GM04503 (cell line): ENCODE measurements around the gene ANKLE2.

Source experiments
- DNase-seq: peaks from one replicate; pipeline ENCODE4 v3.0.0-alpha.2; 2012; ENCODE audit warnings: low read depth

Gene ANKLE2

GRCh38 chr12:132687211-132688164 is 74.1 kb downstream of the ANKLE2 start, which contains the start of the genes POLE and PXMP2:
Gene POLE (minus strand): TSS chr12:132687342. CDS start chr12:132687315, 27 bp downstream.
Gene PXMP2 (plus strand): TSS chr12:132687587. CDS start chr12:132687671, 84 bp downstream.
- DNase-seq = peak; percentile 65

GRCh38 chr12:132686825-132687210 is 74.8 kb downstream of the ANKLE2 start:
- no peak for DNase-seq

GRCh38 chr12:132685400-132685799 is 76.2 kb downstream of the ANKLE2 start:
- no peak for DNase-seq

- DNase-seq = no peak
Observed at GRCh38 chr12:132677492-132677891, 84.1 kb downstream of the ANKLE2 start.

GRCh38 chr12:132675757-132676432 is 85.7 kb downstream of the ANKLE2 start:
- no peak for DNase-seq
